ENCODE data around the gene CELSR1. TPM values are rescaled to one million over a fixed set of nuclear protein-coding genes. Genes with fewer than 3 reads are reported as not detected.

Gene CELSR1
- total RNA-seq: 10.7 and 14.9 TPM in 2 replicates

GRCh38 chr22:46537225-46537945 is at the start of gene CELSR1:
CELSR1 (minus strand) TSS chr22:46537620; CDS start chr22:46537170, 450 bp downstream.

GRCh38 chr22:46335201-46336118 is 202.0 kb downstream of the CELSR1 start, which contains the start of gene TRMU:
TRMU (plus strand) TSS chr22:46335714; CDS start chr22:46335765, 51 bp downstream.

Other genes with a start within 250 kb of the CELSR1 start
- gene GTSE1, start 240.8 kb downstream of the CELSR1 start, total RNA-seq: 8.4 and 8.6 TPM in 2 replicates
- gene TRMU, start 201.9 kb downstream of the CELSR1 start, total RNA-seq: 22.2 and 23.1 TPM in 2 replicates
- 17.9 and 18.6 TPM in 2 replicates for gene GRAMD4, start 82.8 kb upstream of the CELSR1 start, total RNA-seq
- gene CERK, start 200.6 kb upstream of the CELSR1 start, total RNA-seq: 34.9 and 36.4 TPM in 2 replicates
- gene TBC1D22A, start 225.0 kb upstream of the CELSR1 start, total RNA-seq: 18.6 and 21.7 TPM in 2 replicates